K562 (cell line): ENCODE results near the gene SCN1A. TPM values are rescaled to one million over a fixed set of nuclear protein-coding genes. Genes with fewer than 3 reads are reported as not detected.

ENCODE experiments used
- ATAC-seq: fragments of 200-7000 bp; cut with Tn5 transposase; 3 replicates; pipeline ENCODE4 v1.9.1; 2020; ENCODE audit warnings: moderate library complexity
- BruUV-seq: library from RNA; stranded (reverse); fragments of 400-500 nt; replicated peaks from 2 replicates; lab custom pipeline; 2021; lab: Mats Ljungman, UMichigan
- CTCF ChIA-PET: fragments of 300-600 bp; formaldehyde crosslinking; extraction: SDS; loops from one replicate; lab custom pipeline; 2021; ENCODE audit warnings: low intra/inter-chr PET ratio; lab: Yijun Ruan, JAX
- POLR2A ChIA-PET: fragments of 300-600, 350-650 bp; sonication (Branson Sonifier 250); formaldehyde crosslinking; extraction: SDS; loops from one replicate; lab custom pipeline; 2021; ENCODE audit warnings: antibody characterized with exemption, inconsistent platforms; lab: Yijun Ruan, JAX
- DNase-seq, 4 experiments: peaks; one replicate each; pipeline versions ENCODE4 v3.0.0 to v3.0.0-alpha.2; 2011 to 2018; ENCODE audit warnings: low spot score in 3 of 4, mixed read lengths in 3 of 4; ENCODE audit errors: extremely low read depth in 1 of 4
- FAIRE-seq: peaks from 2 replicates; lab custom pipeline; 2011; peaks lifted over from hg19 to GRCh38; lab: Jason Lieb, UNC
- H2AFZ ChIP-seq: 2 replicates; pipeline ENCODE4 v1.6.0; 2011; ENCODE audit warnings: low read depth, low read length, control low read depth, inconsistent platforms
- H3K27ac ChIP-seq: fragments of 200-600 bp; 3 replicates; pipeline ENCODE4 v1.8.0; 2011; ENCODE audit warnings: low read depth, mild to moderate bottlenecking, control low read depth, inconsistent platforms, low read length, moderate library complexity, mixed read lengths; ENCODE audit errors: extremely low read depth
- H3K27me3 ChIP-seq, 2 experiments: fragments of 300-600 bp in 1 of 2; 2 replicates in 1 of 2; 3 replicates in 1 of 2; pipeline versions ENCODE4 v1.6.0 to v1.8.0; 2011; ENCODE audit warnings: inconsistent platforms in 2 of 2, low read length in 2 of 2, mild to moderate bottlenecking in 1 of 2, mixed read lengths in 1 of 2, moderate library complexity in 1 of 2; ENCODE audit not compliant: control insufficient read depth in 2 of 2, insufficient read depth in 2 of 2
- H3K36me3 ChIP-seq: fragments of 300-600 bp; 3 replicates; pipeline ENCODE4 v1.8.0; 2011; ENCODE audit warnings: mild to moderate bottlenecking, low read length, inconsistent platforms; ENCODE audit not compliant: control insufficient read depth, insufficient read depth
- H3K4me1 ChIP-seq, 2 experiments: fragments of 200-600 bp in 1 of 2; replicated peaks in 1 of 2; 2 replicates in 1 of 2; 3 replicates in 1 of 2; pipeline versions ENCODE4 v1.5.1 to v1.8.0; 2011; ENCODE audit warnings: inconsistent platforms in 2 of 2, low read length in 2 of 2, mild to moderate bottlenecking in 1 of 2, mixed read lengths in 1 of 2, moderate library complexity in 1 of 2; ENCODE audit not compliant: control insufficient read depth in 2 of 2, insufficient read depth in 2 of 2
- H3K4me2 ChIP-seq: 2 replicates; pipeline ENCODE4 v1.6.1; 2011; ENCODE audit warnings: low read length, control low read depth, inconsistent platforms, mixed read lengths; ENCODE audit not compliant: insufficient read depth
- H3K4me3 ChIP-seq: fragments of 200-600 bp; sonication (generic), shearing (Covaris generic); 2 replicates; pipeline ENCODE4 v1.5.1; 2016; ENCODE audit warnings: control low read depth, inconsistent platforms
- H3K79me2 ChIP-seq: fragments of 200-600 bp; 3 replicates; pipeline ENCODE4 v1.8.0; 2011; ENCODE audit warnings: low read length, inconsistent platforms; ENCODE audit not compliant: control insufficient read depth, insufficient read depth
- H3K9ac ChIP-seq, 2 experiments: 2 replicates each; pipeline versions ENCODE4 v1.6.0 to v1.6.1; 2011; ENCODE audit warnings: low read depth in 2 of 2, low read length in 2 of 2, control low read depth in 1 of 2, inconsistent platforms in 1 of 2, mild to moderate bottlenecking in 1 of 2, mixed read lengths in 1 of 2; ENCODE audit not compliant: insufficient read depth in 1 of 2
- H3K9me1 ChIP-seq: one replicate; pipeline ENCODE4 v1.6.0; 2011; ENCODE audit warnings: inconsistent platforms, mild to moderate bottlenecking, low read length, moderate library complexity; ENCODE audit not compliant: control insufficient read depth, insufficient read depth
- H3K9me3 ChIP-seq: replicated peaks from 2 replicates; pipeline ENCODE4 v1.5.1; 2011; ENCODE audit warnings: low read depth, low read length, inconsistent platforms; ENCODE audit not compliant: control insufficient read depth, insufficient read depth
- H4K20me1 ChIP-seq: replicated peaks from 2 replicates; pipeline ENCODE4 v1.6.1; 2011; ENCODE audit warnings: low read length, inconsistent platforms, mixed read lengths; ENCODE audit not compliant: control insufficient read depth, insufficient read depth
- ETV1 ChIP-seq: fragments of 450-650 bp; conservative IDR thresholded peaks from 2 replicates; pipeline ENCODE4 v1.6.1; 2016; ENCODE audit warnings: missing genetic modification characterization, control low read depth, low read depth, missing compliant biosample characterization
- L3MBTL2 ChIP-seq: fragments of 450-650 bp; IDR thresholded peaks from 2 replicates; pipeline ENCODE4 v1.6.1; 2016; ENCODE audit warnings: mild to moderate bottlenecking, moderate library complexity
- RAD21 ChIP-seq, 2 experiments: fragments of 250-450 bp in 1 of 2; fragments of 450-650 bp in 1 of 2; sonication (Bioruptor Pico) in 1 of 2; formaldehyde crosslinking in 1 of 2; IDR thresholded peaks in 1 of 2; conservative IDR thresholded peaks in 1 of 2; 2 replicates each; pipeline versions ENCODE4 v1.4.0 to v1.8.0; 2020 to 2022; ENCODE audit warnings: mild to moderate bottlenecking in 2 of 2, moderate library complexity in 1 of 2
- REST ChIP-seq, 2 experiments: fragments of 450-650 bp; formaldehyde crosslinking in 1 of 2; IDR thresholded peaks; 2 replicates each; pipeline versions ENCODE4 v1.4.0 to v1.6.1; 2014 to 2020; ENCODE audit warnings: mild to moderate bottlenecking in 2 of 2, borderline replicate concordance in 1 of 2, low read depth in 1 of 2
- WGBS: fragments of 100-300 bp; shearing (Covaris generic); methylation state at CpG from one replicate; pipeline ENCODE4 v1.1.6; 2016; ENCODE audit warnings: low coverage, mixed read lengths; ENCODE audit not compliant: insufficient coverage; ENCODE audit errors: missing lambda C conversion rate; 5-methylcytosine and 5-hydroxymethylcytosine counted together
- in situ Hi-C: fragments of 300-500 bp; cut with MboI; formaldehyde crosslinking; loops from 4 replicates; pipeline ENCODE4 v1.15.0; 2018; ENCODE audit warnings: inconsistent platforms, mixed read lengths
- intact Hi-C: fragments of 100-400 bp; cut with micrococcal nuclease; formaldehyde crosslinking; loops from 2 replicates; pipeline ENCODE4 v1.14.2; 2022
- polyA plus RNA-seq, 8 experiments: library from polyadenylated mRNA; depleted of rRNA in 4 of 8; stranded (reverse) in 5 of 8; unstranded in 3 of 8; fragments of >200 nt; fragmentation: Nextera tagmentation in 2 of 8; fragmentation: Illumina TruSeq in 1 of 8; extraction: Ambion mirVana in 2 of 8; extraction: Trizol in 1 of 8; gene quantifications; 2 replicates each; pipeline versions ENCODE4 v1.2.1 to v1.2.3, GENCODE V29; 2011 to 2014; ENCODE audit warnings: inconsistent platforms in 1 of 8, missing spikeins in 1 of 8
- total RNA-seq, 7 experiments: library from RNA; depleted of rRNA in 6 of 7; stranded (reverse); fragments of >200 nt in 6 of 7; fragmentation: Illumina TruSeq in 2 of 7; extraction: Trizol in 2 of 7; gene quantifications; 2 replicates each; pipeline versions ENCODE4 v1.2.1 to v1.2.3, GENCODE V29; 2011 to 2021; ENCODE audit warnings: low replicate concordance in 1 of 7
- TF ChIP-seq, protein P1 (sequence below), 3 experiments: IDR thresholded peaks in 2 of 3; conservative IDR thresholded peaks in 1 of 3; 2 replicates each; pipeline ENCODE4 v1.5.1; 2011 to 2012; ENCODE audit warnings: low read length in 3 of 3, mild to moderate bottlenecking in 3 of 3, control low read depth in 2 of 3, improper control_type of control experiment in 1 of 3, inconsistent platforms in 1 of 3, low read depth in 1 of 3, mixed read lengths in 1 of 3, moderate library complexity in 1 of 3; ENCODE audit not compliant: insufficient read depth in 2 of 3

Gene SCN1A
- total and polyA plus RNA-seq, 9 of the 15 experiments (the other 6 are each of a cell fraction or from before 2014, with no cell fraction given), result not detected

DNA sequence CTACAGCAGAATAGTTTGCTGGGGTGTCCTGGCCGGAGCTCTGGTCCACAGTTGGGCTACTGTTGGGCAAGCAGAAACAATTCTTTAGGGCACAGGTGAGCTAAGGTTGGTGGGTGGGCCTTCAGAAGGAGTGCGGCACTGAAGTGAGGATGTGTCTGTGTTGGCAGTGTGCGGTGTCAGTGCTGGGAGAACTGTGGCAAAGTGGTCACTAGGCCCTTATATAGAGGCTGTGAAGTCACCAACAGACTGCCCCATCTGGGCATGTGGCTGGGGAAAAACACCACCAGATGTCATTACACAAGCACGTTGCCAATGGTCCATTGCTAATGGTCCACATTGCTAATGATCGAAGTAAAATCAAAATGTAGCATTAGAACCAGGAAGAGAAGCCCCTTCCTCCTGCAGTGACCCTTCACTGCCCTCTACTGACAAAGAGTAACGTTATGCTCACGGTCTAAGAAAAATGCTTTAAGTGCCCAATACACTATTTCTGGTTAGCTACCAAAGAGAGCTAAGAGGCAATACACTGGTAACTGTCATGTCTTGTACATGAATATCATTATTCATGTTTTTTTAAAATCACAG is 21.3 kb downstream of the SCN1A start:
- H2AFZ ChIP-seq, result peak overlapping the region; percentile 86

More for the DNA sequence above, 21.3 kb downstream of the SCN1A start:
- CTCF ChIA-PET, result interaction anchor here (1.1 to 3.6 kb wide), 2 partner anchors 49 to 153 kb away, joined by 3 to 19 read pairs; partner anchors contain the start of gene TTC21B
- peak in 2 of 4 experiments; percentile 31 to 67 for DNase-seq
- intact Hi-C loops (loop anchor here (1.0 to 5.0 kb wide), 3 partner anchors 49 to 704 kb away; partner anchors contain the start of gene TTC21B), in situ Hi-C loops (no loop called here)
- H4K20me1 ChIP-seq, result no peaks in the 10 kb centered on the region
- no peak overlapping the region for H3K27ac ChIP-seq
- H3K9me1 ChIP-seq, result no peaks in the 10 kb centered on the region
- no peak overlapping the region; the same call in 1 of the 2 replicates for H3K4me2 ChIP-seq
- TF ChIP-seq, protein P1, sequence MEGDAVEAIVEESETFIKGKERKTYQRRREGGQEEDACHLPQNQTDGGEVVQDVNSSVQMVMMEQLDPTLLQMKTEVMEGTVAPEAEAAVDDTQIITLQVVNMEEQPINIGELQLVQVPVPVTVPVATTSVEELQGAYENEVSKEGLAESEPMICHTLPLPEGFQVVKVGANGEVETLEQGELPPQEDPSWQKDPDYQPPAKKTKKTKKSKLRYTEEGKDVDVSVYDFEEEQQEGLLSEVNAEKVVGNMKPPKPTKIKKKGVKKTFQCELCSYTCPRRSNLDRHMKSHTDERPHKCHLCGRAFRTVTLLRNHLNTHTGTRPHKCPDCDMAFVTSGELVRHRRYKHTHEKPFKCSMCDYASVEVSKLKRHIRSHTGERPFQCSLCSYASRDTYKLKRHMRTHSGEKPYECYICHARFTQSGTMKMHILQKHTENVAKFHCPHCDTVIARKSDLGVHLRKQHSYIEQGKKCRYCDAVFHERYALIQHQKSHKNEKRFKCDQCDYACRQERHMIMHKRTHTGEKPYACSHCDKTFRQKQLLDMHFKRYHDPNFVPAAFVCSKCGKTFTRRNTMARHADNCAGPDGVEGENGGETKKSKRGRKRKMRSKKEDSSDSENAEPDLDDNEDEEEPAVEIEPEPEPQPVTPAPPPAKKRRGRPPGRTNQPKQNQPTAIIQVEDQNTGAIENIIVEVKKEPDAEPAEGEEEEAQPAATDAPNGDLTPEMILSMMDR (IDR thresholded peaks at IDR 0.05 in 2 of 3, conservative IDR thresholded peaks at IDR 0.05 in 1 of 3; ENCODE audit: insufficient read depth in 2 of 3, low read depth in 1 of 3, low read length in 3 of 3), result peak; percentile 62 to 68 (median 64)
- no peak for TF ChIP-seq L3MBTL2
- TF ChIP-seq RAD21 (CRISPR knock-in tag; conservative IDR thresholded peaks at IDR 0.05 in 1 of 2, IDR thresholded peaks at IDR 0.05 in 1 of 2), result peak; percentile 31 to 65
- TF ChIP-seq ETV1, result peak; percentile 15; the same call in 1 of the 2 replicates
- peak; percentile 33; the same call in 1 of the 2 replicates for TF ChIP-seq REST (IDR thresholded peaks at IDR 0.05; ENCODE audit: borderline replicate concordance)
- TF ChIP-seq REST (CRISPR knock-in tag; IDR thresholded peaks at IDR 0.05; ENCODE audit: low read depth), result no peak
- no peaks in the 10 kb centered on the region for H3K79me2 ChIP-seq
- POLR2A ChIA-PET, result interaction anchor here (0.5 kb wide), 1 partner anchor 415 kb away, joined by 3 read pairs; no protein-coding TSS in a partner anchor
- no peaks in the 10 kb centered on the region for H3K27me3 ChIP-seq
- H3K9ac ChIP-seq, result no peak overlapping the region
- no peaks in the 10 kb centered on the region for H3K4me1 ChIP-seq
- peak; percentile 94 for ATAC-seq
- no peak overlapping the region for H3K4me3 ChIP-seq
- no TSS peak for BruUV-seq
- H3K36me3 ChIP-seq, result no peaks in the 10 kb centered on the region
- 10% methylated on average over 7 of the region's 7 CpGs for WGBS
- FAIRE-seq, result no peak
- H3K9me3 ChIP-seq, result no peaks in the 10 kb centered on the region
